ENCODE data around the gene ABTB1.

GRCh38 chr3:127699416-127700300 lies 26.9 kb downstream of the ABTB1 start:
- TF ChIP-seq EP300 (conservative IDR thresholded peaks at IDR 0.05; ENCODE audit: poor library complexity, severe bottlenecking) (no peak), EZH2 (IDR thresholded peaks at IDR 0.05; ENCODE audit: borderline replicate concordance, insufficient read depth, low read length, poor library complexity, severe bottlenecking) (no peak)
